ENCODE results near the gene HMGB2.
A peak's percentile ranks its signal among the peaks of the same experiment; 100 is the strongest.

The HMGB2 gene

DNA sequence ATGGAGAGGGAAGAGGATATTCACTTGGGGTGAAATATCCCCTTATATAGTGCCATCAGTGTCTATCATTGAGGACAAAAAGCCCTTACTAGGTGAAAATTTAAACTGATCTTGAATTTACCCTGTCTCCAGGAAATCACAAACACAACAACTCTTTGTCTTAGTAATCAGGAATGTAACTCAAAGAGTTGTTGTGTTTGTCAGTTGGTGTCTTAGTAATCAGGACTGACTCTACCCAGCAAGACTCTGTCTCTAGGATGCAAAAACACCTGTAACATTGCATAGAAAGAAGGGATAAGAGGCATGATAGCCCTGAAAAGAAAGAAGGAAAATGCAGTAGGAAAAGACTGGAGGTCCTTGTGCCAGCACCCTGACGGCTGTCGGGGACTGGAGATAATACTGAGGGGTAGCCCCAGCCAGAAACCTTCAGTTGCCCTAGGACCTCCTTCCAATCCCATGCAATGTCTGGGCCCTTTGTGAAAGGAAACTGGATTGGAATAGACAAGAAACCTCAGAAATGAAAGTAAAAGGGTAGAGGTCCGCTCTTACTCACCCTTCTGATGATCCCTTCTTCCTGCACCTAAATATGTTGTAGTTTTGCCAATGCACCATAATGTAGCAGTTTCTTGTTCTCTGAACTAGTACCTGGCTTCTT, 45.3 kb downstream of the HMGB2 start:
- H3K27ac Mint-ChIP-seq: peak overlapping the region; percentile 38
- peaks cover 15% of the 10 kb centered on the region for H3K9me3 Mint-ChIP-seq
- no peak overlapping the region for H3K4me3 Mint-ChIP-seq
- DNase-seq: no peak
- H3K36me3 Mint-ChIP-seq (ENCODE audit: low read depth): peaks cover 21% of the 10 kb centered on the region
- no peaks in the 10 kb centered on the region for H3K27me3 Mint-ChIP-seq
- peaks cover 15% of the 10 kb centered on the region for H3K4me1 Mint-ChIP-seq (ENCODE audit: low read depth)

DNA sequence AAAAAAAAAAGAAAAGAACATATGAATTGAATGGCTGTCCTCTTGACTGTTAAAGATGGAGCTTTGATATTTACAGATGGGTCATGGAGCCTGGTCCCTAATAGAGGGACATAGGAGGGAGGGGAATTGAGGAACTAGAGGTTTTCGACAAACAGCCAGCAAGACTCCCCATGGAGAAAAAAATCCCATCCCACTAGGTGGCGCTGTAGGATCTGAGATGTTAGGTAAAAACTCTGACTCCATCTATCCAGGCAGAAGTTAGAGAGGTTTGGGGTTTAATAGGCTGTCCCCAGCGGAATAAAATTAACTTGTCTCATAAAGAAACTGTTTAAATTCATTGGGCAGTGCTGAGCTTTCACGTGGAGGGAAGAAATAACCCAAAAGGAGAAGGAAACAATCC, 45.9 kb downstream of the HMGB2 start:
- no peak overlapping the region for H3K4me3 Mint-ChIP-seq
- H3K9me3 Mint-ChIP-seq: peaks cover 15% of the 10 kb centered on the region
- peaks cover 24% of the 10 kb centered on the region for H3K36me3 Mint-ChIP-seq (ENCODE audit: low read depth)
- peak overlapping the region; percentile 45 for H3K27ac Mint-ChIP-seq
- H3K27me3 Mint-ChIP-seq: no peaks in the 10 kb centered on the region
- peaks cover 15% of the 10 kb centered on the region for H3K4me1 Mint-ChIP-seq (ENCODE audit: low read depth)
- DNase-seq: peak; percentile 61

DNA sequence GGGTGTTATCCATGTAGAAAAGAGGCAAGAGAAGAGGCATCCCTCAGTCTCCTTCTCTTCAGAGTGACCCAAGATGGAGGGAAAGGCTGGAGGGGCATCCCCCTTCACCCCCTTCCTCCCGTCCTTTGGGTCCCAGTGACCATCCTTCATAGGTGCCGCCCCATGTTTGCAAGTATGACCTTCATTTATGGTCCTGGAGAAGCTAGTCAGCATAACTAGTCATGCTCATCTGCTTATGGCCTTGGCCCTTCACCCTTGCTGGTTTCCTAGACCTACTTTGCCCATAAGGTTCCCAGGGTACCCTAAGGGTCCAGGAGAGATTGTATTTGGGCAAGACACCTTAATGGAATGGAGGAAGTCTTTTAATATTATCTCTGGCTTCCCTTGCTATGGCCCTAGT, 46.7 kb downstream of the HMGB2 start:
- no peak for DNase-seq
- Mint-ChIP-seq H3K27ac (no peak overlapping the region), H3K27me3 (no peaks in the 10 kb centered on the region), H3K4me3 (no peak overlapping the region), H3K9me3 (peaks cover 22% of the 10 kb centered on the region), H3K36me3 (ENCODE audit: low read depth) (peaks cover 30% of the 10 kb centered on the region), H3K4me1 (ENCODE audit: low read depth) (peaks cover 15% of the 10 kb centered on the region)

DNA sequence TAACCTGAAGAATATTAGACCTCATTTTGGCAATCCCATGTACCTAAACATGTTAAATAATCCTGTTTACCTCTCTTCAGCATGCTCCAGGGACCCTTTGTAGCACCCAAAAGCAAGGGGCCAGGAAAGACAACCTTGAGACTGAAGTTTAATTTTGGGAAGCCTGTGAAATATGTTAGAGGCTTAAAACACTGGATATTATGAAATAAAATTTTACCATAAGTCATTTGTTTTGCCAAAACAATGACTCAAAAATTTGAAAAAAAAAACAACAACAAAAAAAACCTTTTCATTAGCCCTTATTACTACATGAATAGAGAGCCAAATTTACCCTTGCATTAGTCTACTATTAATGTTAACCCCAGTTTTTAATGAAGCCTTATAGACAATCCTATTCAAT, 49.7 kb downstream of the HMGB2 start:
- Mint-ChIP-seq H3K9me3 (peaks cover 24% of the 10 kb centered on the region), H3K4me1 (ENCODE audit: low read depth) (peaks cover 13% of the 10 kb centered on the region), H3K27ac (no peak overlapping the region), H3K4me3 (no peak overlapping the region), H3K27me3 (no peaks in the 10 kb centered on the region), H3K36me3 (ENCODE audit: low read depth) (peaks cover 42% of the 10 kb centered on the region)
- no peak for DNase-seq

DNA sequence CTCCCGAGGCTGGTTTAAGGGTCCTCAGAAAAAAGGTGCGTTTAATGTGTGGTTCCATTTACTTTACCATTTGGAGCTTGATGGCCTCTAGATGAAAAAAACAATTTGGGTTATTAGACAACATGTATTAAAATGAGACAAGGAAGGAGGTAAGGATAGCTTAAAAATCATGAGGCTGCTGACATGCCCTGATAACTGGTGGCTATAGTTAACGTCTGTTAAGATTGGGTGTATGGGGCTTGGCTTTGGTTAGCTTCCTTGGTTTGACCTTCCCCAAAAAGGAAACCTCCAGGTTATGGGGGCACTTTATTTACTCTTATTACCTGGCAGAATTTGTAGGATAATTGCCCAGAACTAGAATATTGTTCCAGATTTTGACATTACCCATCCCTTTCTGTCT, 51.5 kb downstream of the HMGB2 start:
- H3K36me3 Mint-ChIP-seq (ENCODE audit: low read depth): peaks cover 42% of the 10 kb centered on the region
- no peak overlapping the region for H3K4me3 Mint-ChIP-seq
- H3K9me3 Mint-ChIP-seq: peaks cover 24% of the 10 kb centered on the region
- no peaks in the 10 kb centered on the region for H3K4me1 Mint-ChIP-seq (ENCODE audit: low read depth)
- no peak overlapping the region for H3K27ac Mint-ChIP-seq
- H3K27me3 Mint-ChIP-seq: no peaks in the 10 kb centered on the region
- DNase-seq: no peak

DNA sequence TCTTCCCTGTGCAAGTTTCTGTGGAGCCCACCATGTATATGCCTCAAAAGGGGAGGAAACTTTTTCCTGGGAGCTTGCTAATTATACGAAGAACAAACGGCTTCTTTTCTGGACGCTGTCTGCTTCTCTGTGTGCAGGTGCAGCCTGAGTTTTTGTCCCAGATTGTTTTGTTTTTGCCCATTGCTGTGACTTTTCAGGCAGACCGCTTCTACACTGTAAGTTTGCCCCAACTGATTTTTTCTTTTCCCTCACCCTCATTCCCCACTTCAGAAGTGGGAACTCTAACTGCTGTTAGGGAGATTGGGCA, 51.9 kb downstream of the HMGB2 start:
- Mint-ChIP-seq H3K36me3 (ENCODE audit: low read depth) (peaks cover 42% of the 10 kb centered on the region), H3K27ac (no peak overlapping the region), H3K9me3 (peaks cover 24% of the 10 kb centered on the region)

DNA sequence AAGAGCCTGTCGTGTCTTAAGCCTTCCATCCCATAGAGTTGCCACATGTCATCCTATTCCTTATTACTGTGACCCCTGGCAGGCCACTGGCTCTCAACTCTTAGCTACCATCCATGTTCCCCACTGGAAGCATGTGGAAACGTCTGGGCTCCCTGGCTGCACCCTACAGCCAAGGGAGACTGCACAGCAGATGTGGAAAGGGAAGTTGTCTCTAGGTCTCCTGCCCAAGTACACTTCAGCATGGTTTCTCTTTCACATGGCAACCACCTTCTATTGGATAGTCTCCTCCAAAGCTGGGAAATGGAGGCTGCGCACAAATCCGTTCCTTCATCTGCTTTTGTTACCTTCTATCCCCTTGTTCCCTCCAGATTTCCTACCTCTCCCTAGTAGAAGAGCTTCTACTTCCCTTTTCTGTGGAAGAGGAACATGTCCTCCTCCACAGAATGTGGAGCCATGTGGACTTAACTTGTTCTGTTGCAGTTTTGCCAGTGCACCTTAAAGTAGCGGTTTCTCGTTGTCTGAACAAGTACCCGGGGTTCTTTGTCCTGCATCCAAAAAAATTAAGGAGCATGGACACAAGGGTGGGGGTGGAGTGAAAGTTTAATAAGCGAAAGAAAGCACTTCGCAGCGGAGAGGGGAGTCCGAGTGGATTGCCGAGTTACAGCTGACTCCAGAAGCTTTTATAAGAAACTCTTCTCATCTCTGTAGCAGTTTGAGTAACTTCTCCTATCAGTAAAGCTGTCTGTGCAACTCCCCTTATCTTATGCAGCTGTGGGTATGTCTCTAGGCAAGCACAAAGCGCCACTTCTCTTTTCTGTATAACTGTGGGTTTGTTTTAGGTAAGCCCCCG, 52.5 kb downstream of the HMGB2 start:
- H3K4me1 Mint-ChIP-seq (ENCODE audit: low read depth): no peaks in the 10 kb centered on the region
- no peaks in the 10 kb centered on the region for H3K27me3 Mint-ChIP-seq
- DNase-seq: no peak
- no peak overlapping the region for H3K27ac Mint-ChIP-seq
- peaks cover 22% of the 10 kb centered on the region for H3K9me3 Mint-ChIP-seq
- H3K4me3 Mint-ChIP-seq: no peak overlapping the region
- H3K36me3 Mint-ChIP-seq (ENCODE audit: low read depth): peaks cover 37% of the 10 kb centered on the region

More for the DNA sequence above, 51.9 kb downstream of the HMGB2 start:
- Mint-ChIP-seq H3K4me3 (no peak overlapping the region), H3K4me1 (ENCODE audit: low read depth) (no peaks in the 10 kb centered on the region), H3K27me3 (no peaks in the 10 kb centered on the region)
- no peak for DNase-seq
